Activated T-helper 1 cell treated with anti-CD3 and anti-CD28 coated beads, Interleukin-12 subunit alpha, Interleukin-12 subunit beta, Interleukin-2, Interleukin-4 antibody, amounts not matched to agents 30 ng/mL and 10 ng/mL and 1 ng/mL, durations not matched to agents 14 hours and 24 hours and 36 hours (primary cell): ENCODE data around the gene ACSS3. TPM values are rescaled to one million over a fixed set of nuclear protein-coding genes. Genes with fewer than 3 reads are reported as not detected.

Experiments used
- total RNA-seq: library from RNA; stranded (reverse); gene quantifications from 2 replicates; pipeline ENCODE4 v1.2.3, GENCODE V29; 2022

ACSS3 gene
- total RNA-seq, 1 donor from 2014 or later: not detected

Other genes starting within 250 kb of the ACSS3 start
- 1.5 and 2.1 TPM in 2 replicates for gene LIN7A, start 140.1 kb upstream of the ACSS3 start, total RNA-seq